OCI-LY7 (cell line): ENCODE results near the gene MUC21. TPM values are rescaled to one million over a fixed set of nuclear protein-coding genes. Genes with fewer than 3 reads are reported as not detected.

Experiments used
- BruUV-seq: library from RNA; stranded (reverse); fragments of 400-500 nt; replicated peaks from 2 replicates; lab custom pipeline; 2021; lab: Mats Ljungman, UMichigan
- CTCF ChIA-PET: fragments of 300-600 bp; sonication (Branson Sonifier 250); formaldehyde crosslinking; loops from one replicate; lab custom pipeline; 2022; ENCODE audit warnings: antibody characterized with exemption; ENCODE audit not compliant: unreplicated experiment; lab: Charles Lee
- POLR2A ChIA-PET: fragments of 300-600 bp; sonication (Branson Sonifier 250); formaldehyde crosslinking; loops from one replicate; lab custom pipeline; 2022; ENCODE audit warnings: antibody characterized with exemption; lab: Charles Lee
- DNase-seq: peaks from one replicate; pipeline ENCODE4 v3.0.0-alpha.2; 2015; ENCODE audit warnings: low spot score
- H2AFZ ChIP-seq: fragments of 200-600 bp; sonication (generic), shearing (Covaris generic); 2 replicates; pipeline ENCODE4 v1.6.1; 2014; ENCODE audit warnings: mild to moderate bottlenecking, antibody characterized with exemption, low read length, moderate library complexity
- H3K27ac ChIP-seq: fragments of 200-600 bp; sonication (generic); 2 replicates; pipeline ENCODE4 v1.5.1; 2014; ENCODE audit warnings: mixed run types, low read depth, mild to moderate bottlenecking, moderate library complexity, low read length, inconsistent platforms; ENCODE audit not compliant: poor library complexity, severe bottlenecking
- H3K36me3 ChIP-seq: fragments of 200-600 bp; sonication (generic); 2 replicates; pipeline ENCODE4 v1.6.1; 2014; ENCODE audit warnings: mild to moderate bottlenecking, antibody characterized with exemption, low read length, moderate library complexity, mixed read lengths; ENCODE audit not compliant: insufficient read depth
- H3K4me1 ChIP-seq: fragments of 200-600 bp; sonication (generic); 2 replicates; pipeline ENCODE4 v1.5.1; 2014; ENCODE audit warnings: mild to moderate bottlenecking, low read length; ENCODE audit not compliant: insufficient read depth, poor library complexity, severe bottlenecking
- H3K4me2 ChIP-seq: fragments of 200-600 bp; sonication (generic); 2 replicates; pipeline ENCODE4 v1.6.1; 2014; ENCODE audit warnings: mild to moderate bottlenecking, low read length
- H3K4me3 ChIP-seq: fragments of 200-600 bp; sonication (generic); 2 replicates; pipeline ENCODE4 v1.5.1; 2014; ENCODE audit warnings: mild to moderate bottlenecking, low read depth, low read length; ENCODE audit not compliant: poor library complexity, severe bottlenecking
- H3K79me2 ChIP-seq: fragments of 200-600 bp; sonication (generic); 2 replicates; pipeline ENCODE4 v1.6.1; 2016; ENCODE audit warnings: low read depth, mild to moderate bottlenecking, low read length, moderate library complexity, mixed read lengths; ENCODE audit not compliant: insufficient read depth
- H3K9me2 ChIP-seq: fragments of 200-600 bp; sonication (generic); 2 replicates; pipeline ENCODE4 v1.6.1; 2016; ENCODE audit warnings: mild to moderate bottlenecking, low read length, mixed read lengths; ENCODE audit not compliant: insufficient read depth
- H3K9me3 ChIP-seq: fragments of 200-600 bp; sonication (generic); 2 replicates; pipeline ENCODE4 v1.6.1; 2014; ENCODE audit warnings: mild to moderate bottlenecking, mixed run types, low read length, mixed read lengths
- H4K20me1 ChIP-seq: fragments of 200-600 bp; sonication (generic); 2 replicates; pipeline ENCODE4 v1.6.1; 2014; ENCODE audit warnings: mild to moderate bottlenecking, antibody characterized with exemption, low read length, moderate library complexity, mixed read lengths; ENCODE audit not compliant: insufficient read depth
- EZH2phosphoT487 ChIP-seq: fragments of 200-600 bp; sonication (generic); IDR thresholded peaks from 2 replicates; pipeline ENCODE4 v1.6.1; 2018; ENCODE audit warnings: low read depth, borderline replicate concordance, mild to moderate bottlenecking, mixed run types, antibody characterized with exemption, low read length, moderate library complexity, mixed read lengths
- intact Hi-C: fragments of 100-400 bp; cut with micrococcal nuclease; formaldehyde crosslinking; loops from one replicate; pipeline ENCODE4 v1.10.0; 2022; ENCODE audit not compliant: unreplicated experiment
- total RNA-seq, 2 experiments: library from RNA; depleted of rRNA in 1 of 2; stranded (reverse); fragments of >200 nt in 1 of 2; shearing (Covaris generic) in 1 of 2; gene quantifications; 2 replicates each; pipeline ENCODE4 v1.2.3, GENCODE V29; 2014 to 2022
- TF ChIP-seq, protein P1 (sequence below): fragments of 200-600 bp; sonication (generic); conservative IDR thresholded peaks from 2 replicates; pipeline ENCODE4 v1.5.1; 2014; ENCODE audit warnings: mild to moderate bottlenecking, antibody characterized with exemption, low read length, moderate library complexity, mixed read lengths

Gene MUC21
- total RNA-seq, 2 experiments from 2014 or later = not detected

GRCh38 chr6:30938730-30939129 is 44.8 kb upstream of the MUC21 start:
- Histone ChIP-seq H3K4me1 (no peaks in the 10 kb centered on the region), H4K20me1 (no peaks in the 10 kb centered on the region), H3K4me2 (no peak overlapping the region), H3K36me3 (no peaks in the 10 kb centered on the region), H3K4me3 (no peak overlapping the region), H3K9me2 (no peaks in the 10 kb centered on the region), H2AFZ (no peak overlapping the region), H3K9me3 (no peaks in the 10 kb centered on the region), H3K79me2 (no peaks in the 10 kb centered on the region), H3K27ac (no peak overlapping the region)
- DNase-seq = no peak
- ChIA-PET POLR2A (no interaction called here), CTCF (no interaction called here)
- no TSS peak for BruUV-seq
- TF ChIP-seq, protein P1, sequence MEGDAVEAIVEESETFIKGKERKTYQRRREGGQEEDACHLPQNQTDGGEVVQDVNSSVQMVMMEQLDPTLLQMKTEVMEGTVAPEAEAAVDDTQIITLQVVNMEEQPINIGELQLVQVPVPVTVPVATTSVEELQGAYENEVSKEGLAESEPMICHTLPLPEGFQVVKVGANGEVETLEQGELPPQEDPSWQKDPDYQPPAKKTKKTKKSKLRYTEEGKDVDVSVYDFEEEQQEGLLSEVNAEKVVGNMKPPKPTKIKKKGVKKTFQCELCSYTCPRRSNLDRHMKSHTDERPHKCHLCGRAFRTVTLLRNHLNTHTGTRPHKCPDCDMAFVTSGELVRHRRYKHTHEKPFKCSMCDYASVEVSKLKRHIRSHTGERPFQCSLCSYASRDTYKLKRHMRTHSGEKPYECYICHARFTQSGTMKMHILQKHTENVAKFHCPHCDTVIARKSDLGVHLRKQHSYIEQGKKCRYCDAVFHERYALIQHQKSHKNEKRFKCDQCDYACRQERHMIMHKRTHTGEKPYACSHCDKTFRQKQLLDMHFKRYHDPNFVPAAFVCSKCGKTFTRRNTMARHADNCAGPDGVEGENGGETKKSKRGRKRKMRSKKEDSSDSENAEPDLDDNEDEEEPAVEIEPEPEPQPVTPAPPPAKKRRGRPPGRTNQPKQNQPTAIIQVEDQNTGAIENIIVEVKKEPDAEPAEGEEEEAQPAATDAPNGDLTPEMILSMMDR = no peak
- intact Hi-C loops = no loop called here

DNA sequence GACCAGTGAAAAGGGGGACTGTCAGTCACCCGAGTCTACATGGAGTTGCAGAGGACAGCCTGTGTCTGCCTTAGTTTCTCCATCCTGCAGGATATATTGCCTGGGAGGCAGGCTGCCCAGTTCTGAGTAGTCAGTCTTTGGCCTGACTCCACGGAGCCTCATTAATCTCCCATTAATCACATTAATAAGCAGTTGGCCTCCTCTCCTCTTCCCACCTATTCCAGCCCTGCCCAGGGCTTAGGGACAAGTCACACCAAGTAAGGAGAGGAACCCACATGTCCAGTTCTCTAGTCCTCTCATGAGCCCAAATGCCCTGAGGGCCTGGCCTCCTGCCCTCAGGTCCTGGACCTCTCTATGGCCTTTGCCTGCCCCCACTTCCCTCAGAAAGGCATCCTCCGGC is 44.0 kb upstream of the MUC21 start:
- POLR2A ChIA-PET = no interaction called here
- H4K20me1 ChIP-seq = no peaks in the 10 kb centered on the region
- no peaks in the 10 kb centered on the region for H3K4me1 ChIP-seq
- no peaks in the 10 kb centered on the region for H3K9me2 ChIP-seq
- no peak for DNase-seq
- no peak overlapping the region for H3K4me3 ChIP-seq
- no peak overlapping the region for H2AFZ ChIP-seq
- no peak for TF ChIP-seq EZH2phosphoT487
- TF ChIP-seq, protein P1 = no peak
- H3K9me3 ChIP-seq = no peaks in the 10 kb centered on the region
- intact Hi-C loops = no loop called here
- no peaks in the 10 kb centered on the region for H3K36me3 ChIP-seq
- H3K4me2 ChIP-seq = no peak overlapping the region
- CTCF ChIA-PET = no interaction called here
- H3K27ac ChIP-seq = no peak overlapping the region
- no peaks in the 10 kb centered on the region for H3K79me2 ChIP-seq
- no TSS peak for BruUV-seq

DNA sequence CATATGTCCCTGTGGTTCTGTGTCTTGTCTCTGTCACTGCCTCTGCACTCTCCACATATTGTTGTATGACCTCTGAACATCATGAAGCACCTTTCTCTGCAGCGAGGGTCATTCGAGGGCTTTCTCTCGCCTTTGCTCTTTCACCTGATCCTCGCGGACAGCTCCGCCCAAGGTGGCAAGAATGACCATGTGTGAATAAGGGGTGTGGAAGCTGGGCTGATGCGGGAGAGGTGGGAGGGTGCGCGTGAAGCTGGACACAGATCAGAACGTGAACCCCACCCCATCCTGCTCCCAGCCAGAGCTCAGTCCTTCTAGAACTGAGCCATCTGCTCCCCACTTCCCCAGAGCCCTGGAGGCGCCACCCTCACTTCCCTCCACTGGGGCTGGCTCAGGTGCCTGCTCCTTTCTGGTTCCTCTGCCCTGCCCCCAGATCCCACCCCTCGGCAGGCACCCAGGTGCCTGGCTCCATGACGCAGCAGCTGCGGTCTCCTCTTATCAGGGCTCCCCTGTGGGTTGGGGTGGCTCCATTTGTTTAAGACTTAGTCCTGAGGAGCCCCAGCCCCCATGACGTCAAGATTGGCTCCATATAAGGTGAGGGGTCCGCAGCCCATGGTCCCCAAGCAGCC is 43.0 kb upstream of the MUC21 start, which contains the start of gene MUCL3:
Gene MUCL3, plus strand, starts transcription at position 613 of the 626 bp plus-strand sequence. CDS start 27 bp downstream, outside the sequence.
- TF ChIP-seq, protein P1 = no peak
- no peak for TF ChIP-seq EZH2phosphoT487
- Histone ChIP-seq H3K4me1 (no peaks in the 10 kb centered on the region), H3K79me2 (no peaks in the 10 kb centered on the region), H3K4me3 (no peak within 1 kb of the TSS), H4K20me1 (no peaks in the 10 kb centered on the region), H3K4me2 (no peak within 1 kb of the TSS), H3K27ac (no peak within 1 kb of the TSS), H3K9me2 (no peaks in the 10 kb centered on the region), H3K36me3 (no peaks in the 10 kb centered on the region), H3K9me3 (no peaks in the 10 kb centered on the region), H2AFZ (no peak within 1 kb of the TSS)
- POLR2A ChIA-PET = no interaction called here
- intact Hi-C loops = no loop called here
- BruUV-seq = no TSS peak
- DNase-seq = no peak
- CTCF ChIA-PET = no interaction called here
